Nephron progenitor cell (in vitro differentiated cells): ENCODE data around the gene DNM2.

Experiments
- DNase-seq: peaks from one replicate; pipeline ENCODE4 v3.0.0; 2021
- H3K27ac Mint-ChIP-seq: 2 replicates; pipeline ENCODE4 v1.8.0; 2021; ENCODE audit warnings: mild to moderate bottlenecking, moderate library complexity, mixed read lengths
- H3K27me3 Mint-ChIP-seq: 2 replicates; pipeline ENCODE4 v1.8.0; 2021; ENCODE audit warnings: mild to moderate bottlenecking, low read depth, mixed read lengths; ENCODE audit not compliant: poor library complexity
- H3K36me3 Mint-ChIP-seq: 2 replicates; pipeline ENCODE4 v1.8.0; 2021; ENCODE audit warnings: low read depth, mixed read lengths
- H3K4me1 Mint-ChIP-seq: 2 replicates; pipeline ENCODE4 v1.8.0; 2021; ENCODE audit warnings: mixed read lengths
- H3K4me3 Mint-ChIP-seq: 2 replicates; pipeline ENCODE4 v1.8.0; 2021; ENCODE audit warnings: mild to moderate bottlenecking, moderate library complexity, mixed read lengths
- H3K9me3 Mint-ChIP-seq: 2 replicates; pipeline ENCODE4 v1.8.0; 2021; ENCODE audit warnings: mild to moderate bottlenecking, moderate library complexity, mixed read lengths
- CTCF ChIP-seq: fragments of 200-600 bp; sonication (generic); IDR thresholded peaks from 2 replicates; pipeline ENCODE4 v1.5.0; 2021; ENCODE audit warnings: antibody characterized with exemption

Gene DNM2

GRCh38 chr19:10735741-10736140 lies 17.9 kb downstream of the DNM2 start:
- Mint-ChIP-seq H3K4me3 (no peak overlapping the region), H3K9me3 (peaks cover 25% of the 10 kb centered on the region), H3K36me3 (peaks cover 25% of the 10 kb centered on the region), H3K27ac (peak overlapping the region; percentile 85), H3K4me1 (no peaks in the 10 kb centered on the region), H3K27me3 (peaks cover 4% of the 10 kb centered on the region)
- no peak for DNase-seq
- no peak for TF ChIP-seq CTCF

GRCh38 chr19:10736189-10736588 lies 18.3 kb downstream of the DNM2 start:
- Mint-ChIP-seq H3K4me1 (no peaks in the 10 kb centered on the region), H3K4me3 (no peak overlapping the region), H3K36me3 (peaks cover 29% of the 10 kb centered on the region), H3K27me3 (peaks cover 4% of the 10 kb centered on the region), H3K9me3 (peaks cover 29% of the 10 kb centered on the region), H3K27ac (peak overlapping the region; percentile 74)
- DNase-seq: no peak
- TF ChIP-seq CTCF: no peak

DNA sequence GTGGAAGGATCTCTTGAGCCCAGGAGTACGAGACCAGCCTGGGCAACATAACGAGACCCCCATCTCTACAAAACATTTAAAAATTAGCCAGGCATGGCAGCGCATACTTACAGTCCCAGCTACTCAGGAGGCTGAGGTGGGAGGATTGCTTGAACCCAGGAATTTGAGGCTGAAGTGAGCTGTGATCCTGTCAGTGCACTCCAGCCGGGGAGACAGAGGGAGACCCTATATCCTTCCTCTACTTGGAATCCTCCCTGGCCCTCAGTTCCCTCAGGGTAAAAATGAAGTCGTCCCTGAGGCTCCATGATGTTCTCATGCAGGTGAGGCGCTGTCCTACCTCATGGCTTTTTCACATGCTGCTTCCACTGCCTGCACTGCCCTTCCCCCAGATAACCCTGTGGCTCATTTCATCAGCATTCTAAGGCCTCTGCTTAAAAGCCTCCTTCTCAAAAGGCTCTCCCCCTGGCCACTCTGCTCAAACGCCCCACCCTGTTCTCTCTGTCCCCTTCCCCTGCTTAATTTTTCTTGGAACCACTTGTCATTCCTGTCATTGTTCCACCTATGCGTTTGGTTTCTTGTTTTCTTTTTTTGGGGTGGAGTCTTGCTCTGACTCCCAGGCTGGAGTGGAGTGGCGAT lies 19.2 kb downstream of the DNM2 start:
- no peak overlapping the region for H3K4me3 Mint-ChIP-seq
- peaks cover 4% of the 10 kb centered on the region for H3K27me3 Mint-ChIP-seq
- peak overlapping the region; percentile 74 for H3K27ac Mint-ChIP-seq
- TF ChIP-seq CTCF: no peak
- peaks cover 36% of the 10 kb centered on the region for H3K36me3 Mint-ChIP-seq
- H3K4me1 Mint-ChIP-seq: no peaks in the 10 kb centered on the region
- no peak for DNase-seq
- H3K9me3 Mint-ChIP-seq: peaks cover 37% of the 10 kb centered on the region

GRCh38 chr19:10737722-10738121 lies 19.8 kb downstream of the DNM2 start:
- no peak for TF ChIP-seq CTCF
- DNase-seq: no peak
- peaks cover 43% of the 10 kb centered on the region for H3K36me3 Mint-ChIP-seq
- peaks cover 43% of the 10 kb centered on the region for H3K9me3 Mint-ChIP-seq
- H3K27me3 Mint-ChIP-seq: peaks cover 4% of the 10 kb centered on the region
- H3K4me3 Mint-ChIP-seq: no peak overlapping the region
- H3K4me1 Mint-ChIP-seq: no peaks in the 10 kb centered on the region
- peak overlapping the region; percentile 30 for H3K27ac Mint-ChIP-seq

GRCh38 chr19:10740798-10741197 lies 22.9 kb downstream of the DNM2 start:
- no peak for TF ChIP-seq CTCF

GRCh38 chr19:10742476-10742875 lies 24.6 kb downstream of the DNM2 start:
- Mint-ChIP-seq H3K4me1 (peaks cover 17% of the 10 kb centered on the region), H3K27me3 (no peaks in the 10 kb centered on the region), H3K9me3 (peaks cover 43% of the 10 kb centered on the region), H3K4me3 (no peak overlapping the region), H3K27ac (no peak overlapping the region), H3K36me3 (peaks cover 50% of the 10 kb centered on the region)
- DNase-seq: no peak
- no peak for TF ChIP-seq CTCF

More at GRCh38 chr19:10740798-10741197, 22.9 kb downstream of the DNM2 start:
- Mint-ChIP-seq H3K4me3 (no peak overlapping the region), H3K36me3 (peaks cover 50% of the 10 kb centered on the region), H3K27ac (no peak overlapping the region), H3K27me3 (peaks cover 4% of the 10 kb centered on the region), H3K4me1 (peaks cover 17% of the 10 kb centered on the region), H3K9me3 (peaks cover 43% of the 10 kb centered on the region)
- no peak for DNase-seq
